ENCODE results near the gene SCARF2. TPM values are rescaled to one million over a fixed set of nuclear protein-coding genes. Genes with fewer than 3 reads are reported as not detected.

Gene SCARF2
- total RNA-seq, 3 donors from 2014 or later: 0.24 to 0.46 (median 0.37) TPM

GRCh38 chr22:20430720-20431510, 6.7 kb downstream of the SCARF2 start:
- DNase-seq: peak; percentile 49
- ATAC-seq: peak; percentile 74 to 75
- Mint-ChIP-seq H3K27me3 (ENCODE audit: low read depth) (peaks cover 46% of the 10 kb centered on the region), H3K4me1 (ENCODE audit: low read depth) (peaks cover 20% of the 10 kb centered on the region), H3K4me3 (peak overlapping the region; percentile 67), H3K9me3 (no peaks in the 10 kb centered on the region), H3K36me3 (ENCODE audit: insufficient read depth) (no peaks in the 10 kb centered on the region)

GRCh38 chr22:20430101-20430719, 7.4 kb downstream of the SCARF2 start:
- peaks cover 18% of the 10 kb centered on the region for H3K4me1 Mint-ChIP-seq (ENCODE audit: low read depth)
- DNase-seq (no peak), ATAC-seq (peak; percentile 20 to 26)
- H3K27me3 Mint-ChIP-seq (ENCODE audit: low read depth): peaks cover 39% of the 10 kb centered on the region
- peak overlapping the region; percentile 79 for H3K4me3 Mint-ChIP-seq
- no peaks in the 10 kb centered on the region for H3K36me3 Mint-ChIP-seq (ENCODE audit: insufficient read depth)
- no peaks in the 10 kb centered on the region for H3K9me3 Mint-ChIP-seq

GRCh38 chr22:20429254-20430100, 8.1 kb downstream of the SCARF2 start:
- ATAC-seq: peak; percentile 63 to 69
- H3K4me3 Mint-ChIP-seq: peak overlapping the region; percentile 79
- peak; percentile 75 for DNase-seq
- peaks cover 37% of the 10 kb centered on the region for H3K27me3 Mint-ChIP-seq (ENCODE audit: low read depth)
- no peaks in the 10 kb centered on the region for H3K36me3 Mint-ChIP-seq (ENCODE audit: insufficient read depth)
- H3K4me1 Mint-ChIP-seq (ENCODE audit: low read depth): peaks cover 18% of the 10 kb centered on the region
- no peaks in the 10 kb centered on the region for H3K9me3 Mint-ChIP-seq

DNA sequence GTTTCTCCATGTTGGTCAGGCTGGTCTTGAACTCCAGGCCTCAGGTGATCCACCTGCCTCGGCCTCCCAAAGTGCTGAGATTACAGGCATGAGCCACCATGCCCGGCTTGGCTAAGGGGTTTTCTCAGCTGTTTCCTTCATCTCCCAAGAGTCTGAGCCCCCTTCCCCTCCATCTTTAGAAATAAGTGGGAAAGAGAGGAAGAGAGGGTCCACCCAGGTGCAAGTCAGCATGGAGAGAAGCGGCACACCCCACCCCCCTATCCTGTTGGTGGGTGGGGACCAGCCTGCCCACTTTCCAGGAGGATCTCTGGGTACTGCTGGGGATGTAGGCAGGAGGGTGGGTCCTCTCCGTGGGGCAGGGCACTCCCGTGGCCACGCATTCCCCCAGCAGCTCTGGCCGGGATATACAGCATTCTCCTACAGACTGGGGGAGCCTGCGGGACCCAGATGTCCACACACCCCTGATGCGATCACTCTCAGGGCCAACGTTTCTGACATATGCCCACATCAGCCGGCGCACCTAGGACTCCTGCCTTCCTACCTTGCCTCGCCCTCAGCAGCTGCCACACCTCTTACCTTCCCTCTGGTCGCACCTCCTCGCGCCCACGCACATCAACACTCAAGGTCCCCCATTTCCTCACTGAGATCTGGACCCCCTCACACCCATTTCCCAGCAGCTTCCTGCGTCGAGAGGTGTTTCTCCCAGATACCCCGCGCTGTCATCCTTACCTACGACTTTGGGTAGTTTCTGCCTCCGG, 8.9 kb downstream of the SCARF2 start:
- peaks cover 18% of the 10 kb centered on the region for H3K4me1 Mint-ChIP-seq (ENCODE audit: low read depth)
- peaks cover 36% of the 10 kb centered on the region for H3K27me3 Mint-ChIP-seq (ENCODE audit: low read depth)
- H3K4me3 Mint-ChIP-seq: peak overlapping the region; percentile 79
- DNase-seq (no peak), ATAC-seq (no peak)
- no peaks in the 10 kb centered on the region for H3K36me3 Mint-ChIP-seq (ENCODE audit: insufficient read depth)
- H3K9me3 Mint-ChIP-seq: no peaks in the 10 kb centered on the region

GRCh38 chr22:20427945-20428417, 9.6 kb downstream of the SCARF2 start:
- Mint-ChIP-seq H3K27me3 (ENCODE audit: low read depth) (peaks cover 39% of the 10 kb centered on the region), H3K4me3 (no peak overlapping the region), H3K9me3 (no peaks in the 10 kb centered on the region), H3K36me3 (ENCODE audit: insufficient read depth) (no peaks in the 10 kb centered on the region), H3K4me1 (ENCODE audit: low read depth) (peaks cover 20% of the 10 kb centered on the region)
- no peak for ATAC-seq
- no peak for DNase-seq

- H3K27me3 Mint-ChIP-seq (ENCODE audit: low read depth): peaks cover 35% of the 10 kb centered on the region
- DNase-seq (no peak), ATAC-seq (no peak)
- H3K4me1 Mint-ChIP-seq (ENCODE audit: low read depth): peaks cover 20% of the 10 kb centered on the region
- no peaks in the 10 kb centered on the region for H3K9me3 Mint-ChIP-seq
- H3K36me3 Mint-ChIP-seq (ENCODE audit: insufficient read depth): no peaks in the 10 kb centered on the region
- no peak overlapping the region for H3K4me3 Mint-ChIP-seq
Measured at GRCh38 chr22:20427104-20427944, 10.3 kb downstream of the SCARF2 start.

GRCh38 chr22:20426259-20426615, 11.4 kb downstream of the SCARF2 start:
- no peak overlapping the region for H3K4me3 Mint-ChIP-seq
- peaks cover 20% of the 10 kb centered on the region for H3K4me1 Mint-ChIP-seq (ENCODE audit: low read depth)
- H3K27me3 Mint-ChIP-seq (ENCODE audit: low read depth): peaks cover 31% of the 10 kb centered on the region
- no peaks in the 10 kb centered on the region for H3K9me3 Mint-ChIP-seq
- H3K36me3 Mint-ChIP-seq (ENCODE audit: insufficient read depth): no peaks in the 10 kb centered on the region
- ATAC-seq: no peak
- DNase-seq: no peak

DNA sequence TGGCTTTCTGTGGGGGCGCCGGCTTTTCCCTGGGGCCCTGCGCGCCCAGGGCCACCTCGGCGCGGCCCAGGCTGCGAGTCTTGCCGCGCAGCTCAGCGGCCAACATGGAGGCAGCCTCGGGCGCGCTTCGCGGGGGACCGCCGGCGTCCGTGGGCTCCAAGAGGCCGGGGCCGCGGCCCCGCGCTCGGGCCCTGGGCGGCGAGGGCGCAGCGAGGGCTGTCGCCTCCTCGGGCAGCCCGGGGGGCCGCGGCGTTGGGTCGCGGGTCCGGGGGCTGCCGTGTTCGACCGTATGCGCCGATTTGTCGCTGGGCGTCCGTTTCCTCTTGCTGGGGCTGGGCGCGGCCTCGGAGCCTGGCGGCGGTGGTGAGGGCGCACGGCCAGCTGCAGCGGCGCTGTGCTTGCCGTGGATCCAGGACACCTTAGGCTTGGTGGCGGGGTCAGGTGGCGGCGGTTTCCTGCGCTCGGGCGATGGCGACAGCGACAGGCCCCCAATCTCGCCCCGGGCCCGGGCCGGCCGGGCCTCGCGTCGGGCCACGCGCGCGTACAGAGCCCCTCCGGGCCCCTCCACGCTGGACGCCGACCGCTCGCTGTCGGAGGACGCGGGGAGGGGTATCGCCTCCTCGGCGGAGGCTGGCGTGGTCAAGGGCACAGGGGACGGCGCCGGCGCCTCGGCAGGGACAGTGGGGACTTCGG, 11.9 kb downstream of the SCARF2 start:
- peaks cover 20% of the 10 kb centered on the region for H3K4me1 Mint-ChIP-seq (ENCODE audit: low read depth)
- H3K9me3 Mint-ChIP-seq: no peaks in the 10 kb centered on the region
- ATAC-seq (no peak), DNase-seq (no peak)
- no peaks in the 10 kb centered on the region for H3K36me3 Mint-ChIP-seq (ENCODE audit: insufficient read depth)
- H3K4me3 Mint-ChIP-seq: no peak overlapping the region
- H3K27me3 Mint-ChIP-seq (ENCODE audit: low read depth): peaks cover 31% of the 10 kb centered on the region

- Mint-ChIP-seq H3K4me3 (peak overlapping the region; percentile 35), H3K9me3 (no peaks in the 10 kb centered on the region), H3K27me3 (ENCODE audit: low read depth) (peaks cover 31% of the 10 kb centered on the region), H3K4me1 (ENCODE audit: low read depth) (peaks cover 15% of the 10 kb centered on the region), H3K36me3 (ENCODE audit: insufficient read depth) (no peaks in the 10 kb centered on the region)
- ATAC-seq (peak in 1 of 2 donors; percentile 32), DNase-seq (no peak)
Measured at GRCh38 chr22:20424932-20425565, 12.6 kb downstream of the SCARF2 start.

- DNase-seq (no peak), ATAC-seq (no peak)
- Mint-ChIP-seq H3K4me1 (ENCODE audit: low read depth) (peaks cover 13% of the 10 kb centered on the region), H3K36me3 (ENCODE audit: insufficient read depth) (no peaks in the 10 kb centered on the region), H3K27me3 (ENCODE audit: low read depth) (peaks cover 31% of the 10 kb centered on the region), H3K4me3 (peak overlapping the region; percentile 39), H3K9me3 (no peaks in the 10 kb centered on the region)
Measured at GRCh38 chr22:20424568-20424931, 13.1 kb downstream of the SCARF2 start.

DNA sequence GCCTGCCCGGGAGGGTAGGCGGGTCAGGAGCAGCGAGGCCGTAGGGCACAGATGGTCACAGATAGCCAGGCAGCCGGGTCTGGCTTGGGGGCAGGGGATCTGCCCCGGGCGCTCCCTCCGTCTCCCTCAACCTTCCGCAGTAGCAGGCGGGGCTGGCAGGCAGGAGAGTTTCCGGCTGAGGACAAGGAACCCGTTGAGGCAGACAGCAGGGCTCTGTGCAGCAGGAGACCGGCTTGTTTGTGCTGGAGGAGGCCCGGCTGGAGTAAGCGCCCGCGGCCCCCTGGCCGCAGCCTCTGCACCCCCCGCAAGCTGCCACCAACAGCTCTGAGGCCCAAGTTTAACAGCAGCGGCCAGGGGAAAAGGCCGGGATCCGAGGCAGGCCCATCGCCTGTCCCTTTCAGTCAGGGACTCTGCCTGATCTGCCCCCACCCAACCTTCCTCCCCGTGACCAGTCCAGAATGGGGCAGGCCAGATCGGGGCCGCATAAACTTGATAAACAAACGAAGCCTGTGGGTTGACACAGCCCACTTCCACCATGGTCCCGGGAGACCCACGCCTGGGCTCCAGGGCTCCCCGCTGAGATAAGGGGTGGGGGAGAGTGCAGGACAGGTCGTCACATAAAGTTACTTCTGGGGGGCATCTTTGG, 13.6 kb downstream of the SCARF2 start:
- Mint-ChIP-seq H3K4me1 (ENCODE audit: low read depth) (peaks cover 11% of the 10 kb centered on the region), H3K27me3 (ENCODE audit: low read depth) (peaks cover 30% of the 10 kb centered on the region), H3K36me3 (ENCODE audit: insufficient read depth) (no peaks in the 10 kb centered on the region), H3K4me3 (peak overlapping the region; percentile 39), H3K9me3 (no peaks in the 10 kb centered on the region)
- ATAC-seq (no peak), DNase-seq (no peak)

Measured in activated T-cell treated with anti-CD3 and anti-CD28 coated beads, Interleukin-2, amount 50 U/mL, for 4 hours (primary cell).